ENCODE data around the gene ZKSCAN3.
"Not testable (repeated sequence)": the region's sequence is repeated elsewhere in the genome, so short reads cannot be mapped to it uniquely, and the experiment has no call there.

Gene ZKSCAN3

DNA sequence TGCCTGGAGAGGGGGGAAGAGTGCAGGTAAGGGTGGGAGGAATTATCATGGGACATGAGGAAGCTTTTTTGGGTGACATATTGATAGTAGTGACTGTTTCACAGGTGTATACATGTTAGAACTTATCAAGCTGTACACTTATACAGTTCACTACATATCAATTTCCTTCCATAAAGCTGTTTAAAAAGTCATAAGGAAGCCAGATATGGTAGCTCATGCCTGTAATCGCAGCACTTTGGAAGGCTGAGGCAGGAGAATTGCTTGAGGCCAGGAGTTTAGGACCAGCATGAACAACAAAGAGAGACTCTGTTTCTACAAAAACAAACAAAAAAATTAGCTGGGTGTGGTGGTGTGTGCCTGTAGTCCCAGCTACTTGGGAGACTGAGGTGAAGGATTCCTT, 28.1 kb downstream of the ZKSCAN3 start:
- DNase-seq: no peak

DNA sequence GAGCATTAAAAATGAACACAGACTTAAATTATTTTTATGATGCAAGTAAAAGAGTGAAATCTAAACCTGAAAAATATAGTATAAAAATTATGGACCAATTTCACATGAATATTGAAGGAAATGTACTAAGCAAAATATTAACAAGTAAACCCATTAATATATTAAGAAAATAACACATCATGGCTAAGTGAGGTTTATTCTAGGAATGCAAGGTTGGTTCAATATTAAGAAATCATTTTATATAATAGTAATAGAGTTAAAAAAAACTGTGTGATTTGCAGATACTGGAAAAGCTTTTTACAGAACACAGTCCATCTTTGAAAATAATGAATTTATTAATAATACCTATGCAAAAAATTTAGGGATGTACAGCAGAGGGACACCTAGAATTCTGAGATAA, 28.9 kb downstream of the ZKSCAN3 start:
- no peak for DNase-seq

DNA sequence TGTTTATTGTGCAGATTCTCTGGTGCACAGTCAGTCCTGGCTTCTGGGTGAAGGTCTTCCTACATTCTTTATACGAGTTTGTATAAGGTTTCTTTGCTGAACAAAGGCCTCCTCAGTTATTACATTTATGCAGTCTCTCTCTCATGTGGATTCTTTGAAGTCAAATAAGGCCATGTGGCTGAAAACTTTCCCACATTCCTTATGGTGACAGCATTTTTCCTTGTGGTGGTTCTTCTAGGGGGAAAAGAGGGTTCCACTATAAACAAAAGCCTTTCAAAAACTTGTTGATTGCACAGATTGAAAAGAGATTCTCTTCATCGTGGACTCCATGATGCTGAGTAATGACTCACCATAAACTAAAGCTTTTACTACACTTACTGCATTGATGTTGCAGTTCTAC, 30.6 kb downstream of the ZKSCAN3 start:
- DNase-seq: no peak

DNA sequence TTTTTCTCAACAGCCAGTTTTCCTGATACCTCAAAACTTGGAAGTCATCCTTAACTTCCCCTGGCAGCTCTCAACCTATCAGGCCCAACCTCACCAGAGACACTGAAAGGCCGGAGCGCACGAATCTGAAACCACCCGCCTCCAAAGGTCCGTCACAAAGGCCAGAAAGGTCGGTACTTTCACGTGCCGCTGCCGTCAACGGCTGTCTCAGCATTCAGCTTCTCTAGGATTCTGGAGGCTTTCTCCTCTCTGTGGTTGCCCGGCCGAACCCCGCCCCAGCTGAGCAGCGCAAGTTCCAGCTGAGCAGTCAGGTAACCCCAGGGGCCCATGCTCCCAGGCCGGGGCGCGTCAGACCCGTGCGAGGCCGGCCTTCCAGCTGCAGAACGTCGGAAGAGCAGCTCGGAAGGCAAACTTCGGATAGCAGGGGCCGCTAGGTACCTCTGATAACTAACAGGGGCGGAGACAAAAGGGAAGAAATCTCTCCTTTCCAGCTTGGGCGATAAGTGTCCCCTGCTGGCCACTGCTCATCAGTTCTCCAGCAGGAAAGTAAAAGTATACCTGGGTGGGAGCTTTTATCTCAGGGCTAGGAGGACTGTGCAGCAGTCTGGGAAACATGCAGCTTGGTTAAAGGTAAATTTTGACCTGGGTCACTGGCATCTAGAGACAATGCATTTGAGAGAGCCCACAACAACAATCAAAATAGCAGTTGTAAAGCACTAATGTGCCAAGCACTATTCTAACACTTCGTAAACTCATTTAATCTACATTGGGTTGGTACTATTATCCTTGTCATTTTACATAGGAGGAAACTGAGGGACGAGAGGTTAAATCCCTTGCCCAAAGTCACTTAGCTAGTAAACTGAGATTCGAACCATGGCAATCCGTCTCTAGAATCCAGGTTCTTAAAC, 33.7 kb downstream of the ZKSCAN3 start:
- peak; percentile 95 for DNase-seq

DNA sequence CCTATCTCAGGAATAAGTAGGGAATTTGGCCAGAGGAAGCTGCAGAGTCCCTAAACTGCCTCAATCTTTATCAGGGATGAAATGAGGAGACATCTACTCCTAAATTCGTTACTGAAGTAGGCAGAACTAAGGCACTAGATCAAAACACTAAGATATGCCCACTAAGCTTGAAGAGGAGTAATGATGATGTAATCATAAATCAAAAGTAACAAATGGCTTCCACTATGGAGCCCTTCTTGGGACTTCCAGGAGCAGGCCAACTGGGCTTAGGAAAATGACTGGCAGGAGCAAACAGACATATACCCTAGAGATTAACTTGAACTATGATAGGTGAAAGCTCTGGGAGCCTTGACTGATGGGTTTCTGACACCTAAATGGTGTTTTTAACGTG, 34.4 kb downstream of the ZKSCAN3 start:
- no peak for DNase-seq

DNA sequence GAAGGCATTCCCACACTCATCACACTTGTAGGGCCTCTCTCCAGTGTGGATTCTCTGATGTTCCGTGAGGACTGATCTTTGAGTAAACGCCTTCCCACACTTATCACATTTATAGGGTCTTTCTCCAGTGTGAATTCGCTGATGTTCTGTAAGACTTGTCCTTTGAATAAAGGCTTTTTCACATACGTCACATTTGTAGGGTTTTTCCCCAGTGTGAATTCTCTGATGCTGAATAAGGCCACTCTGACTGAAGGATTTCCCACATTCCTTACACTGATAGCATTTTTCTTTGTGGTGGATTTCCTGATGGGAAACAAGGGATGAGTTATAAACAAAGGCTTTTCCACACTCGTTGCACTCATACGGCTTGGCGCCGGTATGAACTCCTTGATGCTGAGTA, 40.9 kb downstream of the ZKSCAN3 start:
- DNase-seq: no peak

DNA sequence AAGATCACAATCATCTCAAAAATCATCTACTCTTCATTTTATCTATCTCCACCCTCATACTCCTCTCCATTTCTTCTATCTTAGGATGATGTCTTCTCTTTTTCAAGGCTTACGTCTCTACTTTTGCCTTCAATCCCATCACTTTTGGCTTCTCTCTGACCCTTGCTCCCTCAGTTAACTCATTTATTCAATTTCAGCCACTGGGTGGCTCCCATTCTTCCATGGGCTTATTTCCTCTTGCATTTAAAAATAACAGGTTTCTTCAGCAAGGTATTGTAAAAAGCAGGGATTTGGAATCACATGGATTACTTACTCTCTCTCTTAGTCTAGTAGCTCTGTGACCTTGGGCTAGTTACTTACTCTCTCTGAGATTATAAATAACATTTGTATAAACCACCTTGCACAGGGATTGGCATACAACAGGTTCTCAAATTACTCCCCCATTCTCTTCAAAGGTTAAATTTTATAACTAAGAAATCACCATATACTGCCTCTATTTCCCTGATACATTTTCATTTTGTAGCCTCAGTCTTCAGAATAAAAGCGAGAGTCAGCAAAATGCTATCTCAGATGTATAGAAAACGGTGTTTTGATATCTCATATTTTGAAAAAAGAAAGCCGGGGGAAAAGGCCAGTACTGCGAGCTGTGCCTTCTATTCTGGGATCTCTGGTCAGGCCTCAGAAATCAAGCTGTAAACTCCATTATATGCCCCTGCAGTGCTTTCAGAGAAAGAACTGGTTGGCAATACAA, 44.3 kb downstream of the ZKSCAN3 start:
- DNase-seq: no peak

DNA sequence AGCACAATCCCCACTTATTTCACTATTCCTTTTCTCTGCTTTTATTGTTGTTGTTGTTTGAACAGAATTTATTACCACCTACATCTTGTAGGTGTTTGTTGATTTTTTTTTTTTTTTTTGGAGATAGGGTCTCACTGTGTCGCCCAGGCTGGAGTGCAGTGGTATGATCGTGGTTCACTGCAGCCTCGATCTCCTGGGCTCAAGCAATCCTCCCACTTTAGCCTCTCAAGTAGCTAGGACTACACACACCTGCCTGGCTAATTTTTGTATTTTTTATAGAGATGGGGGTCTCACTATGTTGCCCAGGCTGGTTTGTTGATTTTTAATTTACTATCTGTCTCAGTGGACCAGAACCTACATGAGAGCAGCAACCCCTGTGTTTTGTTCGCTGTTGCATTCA, 46.2 kb downstream of the ZKSCAN3 start:
- no peak for DNase-seq

DNA sequence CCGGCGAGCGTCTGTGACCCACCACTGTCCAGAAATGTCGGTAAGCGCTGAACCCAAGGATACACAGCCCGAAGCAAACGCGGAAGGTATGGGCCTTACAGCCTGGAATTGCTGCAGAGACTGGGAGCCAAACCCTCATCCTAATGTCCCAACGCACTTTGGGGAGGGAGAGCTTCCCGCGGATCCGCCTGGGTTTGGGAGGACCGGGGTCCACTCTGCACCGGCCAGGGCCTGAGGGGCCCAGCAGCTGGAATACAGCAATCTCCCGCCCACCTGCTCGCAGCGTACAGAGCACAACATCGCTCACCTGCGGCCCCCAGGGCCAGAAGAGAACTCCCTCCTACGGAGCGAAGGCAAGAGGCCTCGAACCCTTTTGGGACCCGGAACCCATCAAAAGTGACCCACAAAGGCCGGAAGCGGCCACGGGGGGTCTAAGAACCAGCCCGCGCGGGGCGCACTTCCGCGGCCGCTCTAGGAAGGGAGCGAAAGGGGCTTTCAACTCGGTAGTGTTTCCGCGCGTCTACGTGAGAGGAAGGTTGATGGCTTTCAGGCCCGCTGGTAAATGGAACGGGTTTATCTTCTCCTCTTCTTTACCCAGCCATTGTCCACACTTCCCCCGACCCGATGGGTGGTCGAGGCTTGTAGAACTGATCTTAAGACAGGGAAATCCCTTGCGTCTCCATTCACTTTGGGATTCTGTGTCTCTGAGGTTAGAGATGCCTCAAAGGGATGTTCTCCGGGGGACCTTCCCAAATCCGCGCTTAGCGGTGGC, 49.8 kb downstream of the ZKSCAN3 start, which contains the start of gene ZSCAN12:
TSS of gene ZSCAN12 (minus strand) at position 398 of the 772 bp plus-strand sequence. CDS start 1,342 bp downstream, outside the sequence.
- DNase-seq: peak; percentile 97

DNA sequence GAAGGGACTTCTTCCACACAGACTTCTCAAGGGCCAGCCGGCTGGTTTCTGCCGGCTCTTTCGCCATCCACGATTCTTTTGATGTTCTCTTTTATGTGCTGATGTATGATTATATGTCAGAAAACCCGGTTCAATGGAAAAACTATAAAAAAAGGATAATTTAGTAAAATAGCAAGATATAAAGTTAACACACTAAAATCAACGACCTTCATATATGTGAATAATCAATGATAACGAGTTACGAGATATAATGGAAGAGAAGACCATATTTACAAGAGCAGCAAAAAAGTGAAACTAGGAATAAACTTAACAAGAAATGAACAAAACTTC, 50.3 kb downstream of the ZKSCAN3 start:
- no peak for DNase-seq

DNA sequence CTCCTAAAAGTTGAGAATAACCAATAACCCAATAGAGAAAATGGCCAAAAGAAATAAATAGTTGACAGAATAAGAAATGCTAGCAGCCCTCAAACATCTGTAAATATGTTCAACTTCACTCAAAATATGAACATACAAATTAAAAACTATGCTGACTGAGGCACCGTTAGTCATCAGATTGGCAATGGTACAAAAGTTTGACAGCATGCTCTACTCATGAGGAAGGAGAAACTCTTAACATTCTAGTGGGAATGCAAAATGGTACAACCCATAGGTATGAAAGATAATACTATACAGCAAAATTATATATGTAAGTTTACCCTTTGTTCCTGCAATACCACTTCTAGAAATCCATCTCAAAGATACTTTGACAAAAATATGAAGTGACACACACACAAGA, 51.4 kb downstream of the ZKSCAN3 start:
- DNase-seq: no peak

DNA sequence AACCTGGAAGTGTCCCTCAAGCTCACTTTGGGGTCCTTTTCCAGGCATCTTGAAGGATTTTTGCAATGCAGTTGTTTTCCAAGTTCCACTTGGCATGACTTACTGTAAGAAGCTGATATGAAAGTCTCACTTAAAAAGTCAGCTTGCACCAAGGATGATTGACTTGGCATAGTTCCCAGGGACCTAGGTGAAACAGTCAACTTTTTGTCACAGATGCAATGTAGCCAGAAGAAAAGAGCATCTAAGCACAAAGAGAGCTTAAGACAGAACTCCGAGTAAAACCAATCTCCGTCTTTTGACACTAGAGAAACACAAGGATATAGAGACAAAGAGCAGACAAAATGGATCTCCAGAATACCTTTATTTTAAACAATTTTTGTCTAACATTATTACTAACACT, 52.5 kb downstream of the ZKSCAN3 start:
- DNase-seq: no peak

DNA sequence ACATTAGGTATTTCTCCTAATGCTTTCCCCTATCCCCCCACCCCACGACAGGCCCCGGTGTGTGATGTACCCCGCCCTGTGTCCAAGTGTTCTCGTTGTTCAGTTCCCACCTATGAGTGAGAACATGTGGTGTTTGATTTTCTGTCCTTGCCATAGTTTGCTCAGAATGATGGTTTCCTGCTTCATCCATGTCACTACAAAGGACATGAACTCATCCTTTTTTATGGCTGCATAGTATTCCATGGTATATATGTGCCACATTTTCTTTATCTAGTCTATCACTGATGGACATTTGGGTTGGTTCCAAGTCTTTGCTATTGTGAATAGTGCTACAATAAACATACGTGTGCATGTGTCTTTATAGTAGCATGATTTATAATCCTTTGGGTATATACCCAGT, 54.2 kb downstream of the ZKSCAN3 start:
- not testable (repeated sequence) for DNase-seq

DNA sequence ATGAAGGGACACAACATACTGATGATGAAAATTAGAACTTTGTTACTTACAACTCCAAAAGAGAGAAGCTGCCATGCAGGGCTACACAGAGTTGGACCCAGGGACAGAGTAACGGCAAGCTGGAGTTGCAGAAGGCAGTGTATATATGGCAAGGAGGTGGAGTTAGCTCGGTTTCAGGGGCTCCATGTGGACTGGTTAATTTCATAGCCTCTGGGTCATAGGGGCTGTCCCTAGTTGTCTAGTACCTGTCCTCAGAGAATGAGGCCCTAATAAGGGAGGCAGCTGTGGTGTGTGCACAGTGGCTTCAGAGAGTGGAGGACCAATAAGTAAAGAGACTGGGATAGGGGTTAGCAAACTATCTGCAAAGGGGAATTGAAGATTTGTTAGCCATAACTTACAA, 57.7 kb downstream of the ZKSCAN3 start:
- DNase-seq: no peak

DNA sequence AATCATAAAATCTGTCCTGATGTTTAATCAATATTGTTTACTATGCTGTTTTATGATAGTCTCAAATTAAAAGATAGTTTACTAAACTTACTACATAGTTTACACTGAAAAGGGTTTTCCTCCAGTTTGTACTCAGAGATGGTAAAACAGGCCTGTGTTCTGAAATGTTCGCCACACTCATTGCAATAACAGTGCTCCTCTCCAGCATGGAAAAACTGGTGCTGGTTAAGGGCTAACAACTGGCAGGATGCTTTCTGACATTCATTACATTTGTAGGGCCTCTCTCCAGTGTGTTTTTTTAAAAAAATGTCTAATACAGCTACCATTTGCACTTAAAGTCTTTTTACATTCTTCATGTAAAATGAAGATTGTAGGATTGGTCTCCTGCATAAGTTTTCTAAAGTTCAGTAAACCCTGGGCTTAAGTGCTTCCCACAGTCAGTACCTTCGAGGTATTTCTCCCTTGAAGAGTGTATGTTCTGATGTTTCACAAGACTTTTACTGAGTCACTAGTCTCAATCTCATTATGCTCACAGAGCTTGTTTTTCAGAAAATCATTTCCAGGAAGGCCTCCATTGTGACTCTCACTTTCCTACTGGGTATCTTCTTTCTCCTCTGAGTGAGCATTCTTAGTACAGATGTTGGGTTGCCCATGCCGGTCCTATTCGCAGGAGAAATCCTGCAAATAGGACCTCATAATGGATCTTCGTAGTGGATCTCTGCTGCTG, 58.5 kb downstream of the ZKSCAN3 start:
- DNase-seq: no peak

DNA sequence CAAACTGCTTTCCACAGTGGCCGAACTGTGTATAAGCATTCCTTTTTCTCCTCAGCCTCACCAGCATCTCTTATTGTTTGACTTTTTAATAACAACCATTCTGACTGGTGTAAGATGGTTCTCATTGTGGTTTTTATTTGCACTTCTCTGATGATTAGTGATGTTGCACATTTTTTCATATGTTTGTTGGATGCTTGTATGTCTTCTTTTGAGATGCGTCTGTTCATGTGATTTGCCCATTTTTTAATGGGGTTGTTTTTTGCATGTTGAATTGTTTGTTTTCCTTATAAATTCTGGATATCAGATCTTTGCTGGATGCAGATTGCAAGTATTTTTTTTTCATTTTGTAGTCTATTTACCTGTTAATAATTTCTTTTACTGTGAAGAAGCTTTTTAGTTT, 61.0 kb downstream of the ZKSCAN3 start:
- no peak for DNase-seq

DNA sequence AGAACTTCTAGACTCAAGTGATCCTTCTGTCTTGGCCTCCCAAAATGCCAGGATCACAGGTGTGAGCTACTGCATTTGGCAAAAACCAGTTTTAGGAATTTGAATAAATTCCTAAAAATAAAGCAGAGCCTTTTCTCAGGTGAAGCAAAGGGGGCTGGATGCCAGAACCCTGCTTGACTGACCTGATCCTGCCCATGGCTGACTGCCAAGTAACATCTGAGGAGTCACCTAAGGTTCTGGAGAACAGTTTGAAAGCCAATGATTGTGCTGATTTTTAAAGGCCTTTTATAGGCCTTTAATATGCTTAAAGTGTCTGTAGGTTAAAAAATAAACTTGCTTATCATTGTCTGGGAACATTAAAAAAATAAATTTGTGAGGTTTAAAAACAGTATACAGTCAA, 63.9 kb downstream of the ZKSCAN3 start:
- DNase-seq: no peak
